Measurements from ENCODE around the gene PDSS2.
A peak's percentile ranks its signal among the peaks of the same experiment; 100 is the strongest.

The PDSS2 gene

GRCh38 chr6:107114926-107115694, 344.3 kb downstream of the PDSS2 start, which contains the start of gene BEND3:
BEND3 (minus strand) TSS chr6:107115515; CDS start chr6:107099285, 16,230 bp downstream.
- no peak for DNase-seq

GRCh38 chr6:107114213-107114925, 345.0 kb downstream of the PDSS2 start:
- peak; percentile 64 for DNase-seq

GRCh38 chr6:107110200-107110599, 349.2 kb downstream of the PDSS2 start:
- DNase-seq: peak; percentile 92

GRCh38 chr6:107108201-107108890, 351.0 kb downstream of the PDSS2 start:
- no peak for DNase-seq

- no peak for DNase-seq
These were observed 351.6 kb downstream of the PDSS2 start for GRCh38 chr6:107107791-107108190.

GRCh38 chr6:107106165-107106564, 353.2 kb downstream of the PDSS2 start:
- DNase-seq: no peak

- no peak for DNase-seq
These were observed 353.8 kb downstream of the PDSS2 start for GRCh38 chr6:107105511-107106116.

GRCh38 chr6:107103082-107103481, 356.3 kb downstream of the PDSS2 start:
- DNase-seq: no peak
